SK-N-SH treated with all-trans-retinoic acid at 6 μM for 48 hours (cell line): ENCODE measurements around the gene CLEC11A.

Source experiments
- CREB5 ChIP-seq: fragments of 250-450 bp; sonication (Bioruptor Pico); IDR thresholded peaks from 2 replicates; pipeline ENCODE4 v1.5.1; 2020; ENCODE audit warnings: low read depth, mild to moderate bottlenecking, moderate library complexity
- PPARA ChIP-seq: fragments of 250-450 bp; sonication (Bioruptor Pico); IDR thresholded peaks from 2 replicates; pipeline ENCODE4 v1.5.0; 2020; ENCODE audit warnings: mild to moderate bottlenecking, borderline replicate concordance
- ZFP3 ChIP-seq: fragments of 250-450 bp; sonication (Bioruptor Pico); IDR thresholded peaks from 2 replicates; pipeline ENCODE4 v1.5.0; 2020; ENCODE audit warnings: mild to moderate bottlenecking, moderate library complexity
- ZFP30 ChIP-seq: fragments of 450-650 bp; formaldehyde crosslinking; IDR thresholded peaks from 2 replicates; pipeline ENCODE4 v1.5.0; 2022; ENCODE audit warnings: mild to moderate bottlenecking, moderate library complexity
- TF ChIP-seq, protein P1 (sequence below): fragments of 250-450 bp; sonication (Bioruptor Pico); IDR thresholded peaks from 2 replicates; pipeline ENCODE4 v1.5.0; 2020; ENCODE audit warnings: mild to moderate bottlenecking, moderate library complexity

DNA sequence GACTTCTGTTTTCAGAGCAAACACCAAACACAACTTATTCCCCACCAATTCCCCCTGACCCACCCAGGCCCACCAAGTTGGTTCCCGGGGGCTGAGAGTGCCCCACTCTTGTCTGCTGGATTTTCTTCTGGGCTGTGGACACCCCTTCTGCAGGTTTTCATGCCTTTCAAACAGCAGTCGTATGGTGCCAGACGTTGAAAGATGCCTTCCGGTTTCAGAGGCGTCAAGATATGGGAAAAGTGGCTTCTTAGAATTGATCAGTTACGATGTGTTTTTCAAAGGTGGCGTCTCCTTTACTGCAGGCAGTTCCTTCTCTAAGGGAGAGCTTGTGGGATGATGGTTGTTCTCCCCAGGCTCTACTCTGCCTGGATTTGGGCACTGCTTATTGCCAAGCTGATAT is 12.7 kb downstream of the CLEC11A start:
- TF ChIP-seq PPARA (CRISPR knock-in tag) (no peak), CREB5 (no peak), ZFP3 (CRISPR knock-in tag) (no peak), ZFP30 (CRISPR knock-in tag) (no peak)
- TF ChIP-seq, protein P1, sequence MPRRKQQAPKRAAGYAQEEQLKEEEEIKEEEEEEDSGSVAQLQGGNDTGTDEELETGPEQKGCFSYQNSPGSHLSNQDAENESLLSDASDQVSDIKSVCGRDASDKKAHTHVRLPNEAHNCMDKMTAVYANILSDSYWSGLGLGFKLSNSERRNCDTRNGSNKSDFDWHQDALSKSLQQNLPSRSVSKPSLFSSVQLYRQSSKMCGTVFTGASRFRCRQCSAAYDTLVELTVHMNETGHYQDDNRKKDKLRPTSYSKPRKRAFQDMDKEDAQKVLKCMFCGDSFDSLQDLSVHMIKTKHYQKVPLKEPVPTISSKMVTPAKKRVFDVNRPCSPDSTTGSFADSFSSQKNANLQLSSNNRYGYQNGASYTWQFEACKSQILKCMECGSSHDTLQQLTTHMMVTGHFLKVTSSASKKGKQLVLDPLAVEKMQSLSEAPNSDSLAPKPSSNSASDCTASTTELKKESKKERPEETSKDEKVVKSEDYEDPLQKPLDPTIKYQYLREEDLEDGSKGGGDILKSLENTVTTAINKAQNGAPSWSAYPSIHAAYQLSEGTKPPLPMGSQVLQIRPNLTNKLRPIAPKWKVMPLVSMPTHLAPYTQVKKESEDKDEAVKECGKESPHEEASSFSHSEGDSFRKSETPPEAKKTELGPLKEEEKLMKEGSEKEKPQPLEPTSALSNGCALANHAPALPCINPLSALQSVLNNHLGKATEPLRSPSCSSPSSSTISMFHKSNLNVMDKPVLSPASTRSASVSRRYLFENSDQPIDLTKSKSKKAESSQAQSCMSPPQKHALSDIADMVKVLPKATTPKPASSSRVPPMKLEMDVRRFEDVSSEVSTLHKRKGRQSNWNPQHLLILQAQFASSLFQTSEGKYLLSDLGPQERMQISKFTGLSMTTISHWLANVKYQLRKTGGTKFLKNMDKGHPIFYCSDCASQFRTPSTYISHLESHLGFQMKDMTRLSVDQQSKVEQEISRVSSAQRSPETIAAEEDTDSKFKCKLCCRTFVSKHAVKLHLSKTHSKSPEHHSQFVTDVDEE, result no peak
